GM21447 (cell line): ENCODE results near the gene CAVIN3.
A peak's percentile ranks its signal among the peaks of the same experiment; 100 is the strongest.
"Not testable (repeated sequence)": the region's sequence is repeated elsewhere in the genome, so short reads cannot be mapped to it uniquely, and the experiment has no call there.

Experiments
- ATAC-seq: cut with Tn5 transposase; IDR thresholded peaks from one replicate; pipeline ENCODE4 v1.9.1; 2021; ENCODE audit not compliant: unreplicated experiment

The CAVIN3 gene

GRCh38 chr11:6326985-6327384 is 6.7 kb upstream of the CAVIN3 start:
- ATAC-seq, result no peak

- no peak for ATAC-seq
Measured at GRCh38 chr11:6326303-6326702, 6.0 kb upstream of the CAVIN3 start.

GRCh38 chr11:6323291-6323905 is 3.1 kb upstream of the CAVIN3 start:
- no peak for ATAC-seq

GRCh38 chr11:6321961-6322362 is 1.7 kb upstream of the CAVIN3 start:
- no peak for ATAC-seq

- no peak for ATAC-seq
Measured at GRCh38 chr11:6321356-6321755, 1.1 kb upstream of the CAVIN3 start.

- peak; percentile 45 for ATAC-seq
Measured at GRCh38 chr11:6319704-6320410, 444 bp downstream of the CAVIN3 start.

GRCh38 chr11:6319001-6319703 is 1.1 kb downstream of the CAVIN3 start:
- peak; percentile 5 for ATAC-seq

GRCh38 chr11:6318204-6318603 is 2.1 kb downstream of the CAVIN3 start:
- no peak for ATAC-seq

- peak; percentile 47 for ATAC-seq
Measured at GRCh38 chr11:6315811-6316425, 4.4 kb downstream of the CAVIN3 start.

GRCh38 chr11:6312106-6312505 is 8.2 kb downstream of the CAVIN3 start:
- no peak for ATAC-seq

GRCh38 chr11:6307876-6308275 is 12.4 kb downstream of the CAVIN3 start:
- no peak for ATAC-seq

- no peak for ATAC-seq
Measured at GRCh38 chr11:6305297-6305696, 15.0 kb downstream of the CAVIN3 start.

- ATAC-seq, result no peak
Measured at GRCh38 chr11:6303661-6304060, 16.6 kb downstream of the CAVIN3 start.

- no peak for ATAC-seq
Measured at GRCh38 chr11:6301096-6301495, 19.2 kb downstream of the CAVIN3 start.

GRCh38 chr11:6300325-6300724 is 20.0 kb downstream of the CAVIN3 start:
- no peak for ATAC-seq

GRCh38 chr11:6298605-6299004 is 21.7 kb downstream of the CAVIN3 start:
- ATAC-seq, result peak; percentile 77

- no peak for ATAC-seq
Measured at GRCh38 chr11:6297831-6298230, 22.5 kb downstream of the CAVIN3 start.

GRCh38 chr11:6285019-6285418 is 35.3 kb downstream of the CAVIN3 start:
- ATAC-seq, result no peak

GRCh38 chr11:6284250-6284649 is 36.1 kb downstream of the CAVIN3 start:
- ATAC-seq, result no peak

GRCh38 chr11:6283453-6284023 is 36.8 kb downstream of the CAVIN3 start:
- no peak for ATAC-seq

- ATAC-seq, result not testable (repeated sequence)
Measured at GRCh38 chr11:6280809-6281208, 39.5 kb downstream of the CAVIN3 start.
